Stimulated activated naive CD8-positive, alpha-beta T cell treated with anti-CD3 and anti-CD28 coated beads, Interleukin-15, Interleukin-2, amounts not matched to agents 100 ng/mL and 50 ng/mL, for 24 hours (primary cell): Measurements from ENCODE around the gene KRTCAP2.

Source experiments
- H3K27ac Mint-ChIP-seq: one replicate; pipeline ENCODE4 v1.8.0; 2021; ENCODE audit warnings: mild to moderate bottlenecking, mixed read lengths
- H3K27me3 Mint-ChIP-seq: one replicate; pipeline ENCODE4 v1.8.0; 2021; ENCODE audit warnings: mixed read lengths
- H3K36me3 Mint-ChIP-seq: one replicate; pipeline ENCODE4 v1.8.0; 2021; ENCODE audit warnings: low read depth, mixed read lengths
- H3K4me1 Mint-ChIP-seq: one replicate; pipeline ENCODE4 v1.8.0; 2021; ENCODE audit warnings: low read depth, mixed read lengths
- H3K4me3 Mint-ChIP-seq: one replicate; pipeline ENCODE4 v1.8.0; 2021; ENCODE audit warnings: mild to moderate bottlenecking, mixed read lengths
- H3K9me3 Mint-ChIP-seq: one replicate; pipeline ENCODE4 v1.8.0; 2021; ENCODE audit warnings: mixed read lengths

KRTCAP2 gene

DNA sequence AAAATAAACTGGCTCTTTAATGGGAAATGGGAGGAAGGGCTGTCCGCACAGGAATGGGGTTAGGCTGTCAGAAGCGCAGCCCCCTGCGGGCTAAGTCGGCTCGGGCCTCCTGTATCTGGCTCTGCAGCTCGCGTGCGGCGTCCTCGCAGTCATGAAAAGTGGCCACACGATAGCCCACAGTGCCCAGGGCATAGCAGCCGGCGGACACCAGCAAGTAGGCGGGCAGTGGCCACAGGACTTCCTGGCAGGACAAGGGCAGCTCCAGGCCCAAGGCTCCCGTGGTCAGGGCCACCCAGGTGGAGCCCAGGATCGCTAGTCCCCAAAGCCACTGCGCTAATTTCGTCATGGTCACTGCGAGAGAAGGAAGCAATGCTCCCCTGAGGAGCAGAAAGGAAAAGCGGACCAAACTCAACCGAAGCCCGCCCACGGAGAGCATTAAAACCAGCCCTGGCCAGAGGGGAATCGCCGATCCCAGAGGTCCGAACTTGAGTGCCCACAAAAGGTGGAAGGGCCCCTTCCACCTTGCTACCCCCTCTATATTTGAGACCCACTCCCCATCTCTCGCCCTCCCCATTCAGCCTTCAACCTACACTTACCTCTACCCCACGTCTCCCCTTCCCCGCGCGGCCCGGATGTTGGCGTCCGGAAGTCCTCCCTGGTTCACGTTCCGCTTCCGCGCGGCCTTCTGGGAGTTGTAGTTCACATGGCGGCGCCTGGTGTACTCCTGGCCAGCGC lies 33.0 kb downstream of the KRTCAP2 start, which contains the start of gene DPM3:
Gene DPM3, minus strand, starts transcription at position 637 of the 735 bp plus-strand sequence. Its CDS starts 291 bp downstream, at position 346.
- peak within 1 kb of the TSS; percentile 81 for H3K27ac Mint-ChIP-seq
- H3K27me3 Mint-ChIP-seq = no peaks in the 10 kb centered on the region
- H3K9me3 Mint-ChIP-seq = no peaks in the 10 kb centered on the region
- peaks cover 41% of the 10 kb centered on the region for H3K4me1 Mint-ChIP-seq
- H3K36me3 Mint-ChIP-seq = peaks cover 23% of the 10 kb centered on the region
- peak within 1 kb of the TSS; percentile 93 for H3K4me3 Mint-ChIP-seq

DNA sequence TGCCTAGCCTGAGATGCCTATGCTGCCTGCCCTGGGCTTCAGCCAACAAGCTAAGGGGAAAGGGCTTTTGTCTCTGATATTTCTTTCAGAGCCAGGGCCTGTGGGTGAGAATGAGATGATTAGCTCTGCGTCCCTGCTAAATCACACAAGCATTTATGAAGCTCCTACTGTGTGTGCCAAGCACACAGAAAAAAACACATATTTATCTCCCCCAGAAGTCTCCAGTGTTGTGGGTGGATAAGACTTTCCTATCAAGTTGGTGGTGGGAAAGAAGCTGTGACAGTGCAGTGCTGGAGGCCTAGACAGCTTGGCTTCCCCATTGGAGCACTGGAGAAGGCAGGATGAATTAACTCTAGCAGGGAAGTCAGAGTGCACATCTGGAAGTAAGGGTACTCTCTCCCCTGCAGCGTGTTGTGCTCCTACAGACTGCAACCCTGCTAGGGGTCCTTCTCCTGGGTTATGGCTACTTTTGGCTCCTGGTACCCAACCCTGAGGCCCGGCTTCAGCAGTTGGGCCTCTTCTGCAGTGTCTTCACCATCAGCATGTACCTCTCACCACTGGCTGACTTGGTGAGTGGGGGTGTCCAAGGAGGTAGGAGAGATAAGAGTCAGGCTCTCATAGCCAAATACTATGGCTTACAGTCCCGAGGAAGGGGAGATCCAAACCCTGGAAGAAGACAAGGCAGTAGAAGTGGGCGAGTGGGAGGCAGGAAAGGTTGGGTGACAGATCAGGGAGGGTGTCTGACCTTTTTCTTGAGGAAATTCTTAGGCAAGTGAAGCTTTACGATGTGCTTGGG lies 35.8 kb downstream of the KRTCAP2 start:
- no peaks in the 10 kb centered on the region for H3K9me3 Mint-ChIP-seq
- peaks cover 49% of the 10 kb centered on the region for H3K4me1 Mint-ChIP-seq
- H3K4me3 Mint-ChIP-seq = peak overlapping the region; percentile 93
- H3K36me3 Mint-ChIP-seq = peaks cover 23% of the 10 kb centered on the region
- H3K27ac Mint-ChIP-seq = peak overlapping the region; percentile 100
- H3K27me3 Mint-ChIP-seq = no peaks in the 10 kb centered on the region

DNA sequence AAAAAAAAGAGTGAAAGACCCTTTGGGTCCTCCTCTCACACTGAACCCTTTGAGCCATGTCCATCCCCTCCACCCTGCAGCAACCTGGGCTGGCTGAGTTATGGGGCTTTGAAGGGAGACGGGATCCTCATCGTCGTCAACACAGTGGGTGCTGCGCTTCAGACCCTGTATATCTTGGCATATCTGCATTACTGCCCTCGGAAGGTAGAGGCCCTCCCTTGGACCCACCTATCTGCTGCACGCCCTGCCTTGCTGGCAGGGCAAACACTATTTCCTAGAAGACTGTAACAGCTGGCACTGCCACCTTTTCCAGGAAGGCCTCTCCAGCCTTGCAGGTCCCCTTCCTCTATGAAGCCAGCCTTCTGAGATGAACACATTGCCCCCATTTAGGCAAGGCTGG lies 36.4 kb downstream of the KRTCAP2 start:
- peak overlapping the region; percentile 100 for H3K27ac Mint-ChIP-seq
- H3K27me3 Mint-ChIP-seq = no peaks in the 10 kb centered on the region
- no peaks in the 10 kb centered on the region for H3K9me3 Mint-ChIP-seq
- peaks cover 23% of the 10 kb centered on the region for H3K36me3 Mint-ChIP-seq
- peak overlapping the region; percentile 93 for H3K4me3 Mint-ChIP-seq
- H3K4me1 Mint-ChIP-seq = peaks cover 49% of the 10 kb centered on the region

DNA sequence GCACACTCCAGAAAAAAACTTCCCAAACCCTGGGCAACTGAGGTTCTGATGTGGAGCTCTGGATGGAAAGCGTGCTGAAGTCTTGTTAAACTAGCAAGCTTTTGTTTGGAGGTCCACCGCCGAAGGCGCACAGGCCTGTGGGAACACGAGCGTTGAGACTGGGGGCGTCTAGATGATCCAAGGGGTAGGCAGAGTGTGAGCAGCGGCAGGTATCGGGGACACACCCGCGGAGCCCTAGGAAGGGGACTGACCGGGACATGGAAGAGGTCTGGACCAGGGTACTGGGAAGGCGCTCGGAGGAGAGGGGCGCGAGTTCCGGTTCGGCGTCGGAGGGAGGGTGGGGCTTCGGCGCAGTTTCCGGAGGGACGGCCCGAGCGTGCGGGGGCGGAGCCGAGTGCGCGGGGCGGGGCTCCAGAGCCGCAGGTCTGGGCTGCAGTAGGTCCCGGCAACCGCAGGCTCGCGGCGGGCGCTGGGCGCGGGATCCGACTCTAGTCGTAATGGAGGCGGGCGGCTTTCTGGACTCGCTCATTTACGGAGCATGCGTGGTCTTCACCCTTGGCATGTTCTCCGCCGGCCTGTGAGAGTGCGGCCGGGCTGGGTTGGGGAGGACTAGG lies 37.6 kb downstream of the KRTCAP2 start, which contains the start of gene SLC50A1:
Gene SLC50A1, plus strand, starts transcription at position 438 of the 614 bp plus-strand sequence. Its CDS starts 60 bp downstream, at position 498.
- H3K4me1 Mint-ChIP-seq = peaks cover 47% of the 10 kb centered on the region

DNA sequence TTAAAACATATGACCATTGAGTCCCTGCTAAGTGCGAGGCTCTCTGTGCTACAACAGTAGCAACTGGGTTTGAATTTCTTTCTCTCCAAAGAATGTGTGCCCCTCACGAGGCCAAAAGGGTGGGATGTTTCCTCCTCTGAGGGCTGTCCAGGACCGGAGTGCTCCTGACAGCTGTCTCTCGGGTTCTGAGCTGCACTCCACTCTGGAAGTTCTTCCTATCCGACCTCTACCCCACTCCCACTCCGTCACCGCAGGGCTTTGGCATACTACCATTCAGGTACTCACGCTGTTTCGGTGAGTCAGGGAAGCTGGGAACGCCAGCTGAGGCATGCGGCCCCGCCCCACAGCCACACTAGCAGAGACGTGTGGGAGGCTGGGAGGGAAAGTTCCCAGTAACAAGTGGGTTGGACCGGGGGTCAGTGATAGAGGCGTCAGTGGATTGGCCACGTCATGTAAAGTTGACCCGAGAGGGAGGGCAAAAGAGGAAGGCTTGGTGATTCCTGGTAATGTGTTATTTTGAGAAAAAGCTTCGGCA lies 38.2 kb downstream of the KRTCAP2 start:
- Mint-ChIP-seq H3K36me3 (peaks cover 23% of the 10 kb centered on the region), H3K4me1 (peaks cover 47% of the 10 kb centered on the region), H3K27me3 (no peaks in the 10 kb centered on the region), H3K27ac (peak overlapping the region; percentile 100), H3K9me3 (no peaks in the 10 kb centered on the region), H3K4me3 (peak overlapping the region; percentile 93)

More for the DNA sequence above, 37.6 kb downstream of the KRTCAP2 start, which contains the start of gene SLC50A1:
- Mint-ChIP-seq H3K9me3 (no peaks in the 10 kb centered on the region), H3K4me3 (peak within 1 kb of the TSS; percentile 93), H3K36me3 (peaks cover 23% of the 10 kb centered on the region), H3K27ac (peak within 1 kb of the TSS; percentile 100), H3K27me3 (no peaks in the 10 kb centered on the region)

DNA sequence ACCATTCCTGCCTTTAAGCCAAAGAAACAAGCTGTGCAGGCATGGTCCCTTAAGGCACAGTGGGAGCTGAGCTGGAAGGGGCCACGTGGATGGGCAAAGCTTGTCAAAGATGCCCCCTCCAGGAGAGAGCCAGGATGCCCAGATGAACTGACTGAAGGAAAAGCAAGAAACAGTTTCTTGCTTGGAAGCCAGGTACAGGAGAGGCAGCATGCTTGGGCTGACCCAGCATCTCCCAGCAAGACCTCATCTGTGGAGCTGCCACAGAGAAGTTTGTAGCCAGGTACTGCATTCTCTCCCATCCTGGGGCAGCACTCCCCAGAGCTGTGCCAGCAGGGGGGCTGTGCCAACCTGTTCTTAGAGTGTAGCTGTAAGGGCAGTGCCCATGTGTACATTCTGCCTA lies 38.8 kb downstream of the KRTCAP2 start:
- Mint-ChIP-seq H3K9me3 (no peaks in the 10 kb centered on the region), H3K4me3 (peak overlapping the region; percentile 93), H3K36me3 (peaks cover 18% of the 10 kb centered on the region), H3K27ac (no peak overlapping the region), H3K4me1 (peaks cover 49% of the 10 kb centered on the region), H3K27me3 (no peaks in the 10 kb centered on the region)

DNA sequence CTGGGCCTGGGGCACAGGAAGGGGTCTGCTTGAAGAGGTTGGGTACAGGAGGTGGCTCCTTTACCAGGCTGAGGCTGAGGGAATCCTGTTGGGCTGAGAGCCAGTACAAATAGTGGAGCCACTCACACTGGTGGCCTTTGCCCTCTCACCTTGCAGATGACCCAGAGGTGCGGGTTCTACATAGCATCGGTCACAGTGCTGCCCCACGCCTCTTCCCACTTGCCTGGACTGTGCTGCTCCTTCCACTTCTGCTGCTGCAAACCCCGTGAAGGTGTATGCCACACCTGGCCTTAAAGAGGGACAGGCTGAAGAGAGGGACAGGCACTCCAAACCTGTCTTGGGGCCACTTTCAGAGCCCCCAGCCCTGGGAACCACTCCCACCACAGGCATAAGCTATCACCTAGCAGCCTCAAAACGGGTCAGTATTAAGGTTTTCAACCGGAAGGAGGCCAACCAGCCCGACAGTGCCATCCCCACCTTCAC lies 39.3 kb downstream of the KRTCAP2 start:
- no peaks in the 10 kb centered on the region for H3K9me3 Mint-ChIP-seq
- H3K27me3 Mint-ChIP-seq = no peaks in the 10 kb centered on the region
- H3K36me3 Mint-ChIP-seq = peaks cover 17% of the 10 kb centered on the region
- peaks cover 51% of the 10 kb centered on the region for H3K4me1 Mint-ChIP-seq
- H3K27ac Mint-ChIP-seq = no peak overlapping the region
- H3K4me3 Mint-ChIP-seq = no peak overlapping the region

DNA sequence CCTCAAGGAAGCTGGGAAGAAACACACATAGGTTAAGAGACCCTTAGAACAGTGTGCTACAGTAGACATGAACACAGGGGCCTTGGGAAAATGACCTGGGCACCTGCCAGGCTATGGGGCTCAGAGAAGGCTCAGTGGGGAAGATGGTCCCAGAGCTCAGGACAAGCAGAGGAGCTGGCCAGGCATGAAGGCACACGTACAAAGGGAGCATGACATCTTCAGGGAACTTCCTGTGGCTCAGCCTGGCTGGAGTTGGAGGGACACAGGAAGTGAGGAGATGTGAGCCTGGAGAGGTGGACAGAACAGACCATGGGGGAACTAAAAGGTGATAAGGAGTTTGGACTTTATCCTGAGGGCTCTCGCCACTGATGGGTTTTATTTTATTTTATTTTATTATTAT lies 41.2 kb downstream of the KRTCAP2 start:
- Mint-ChIP-seq H3K27ac (no peak overlapping the region), H3K4me1 (peaks cover 50% of the 10 kb centered on the region), H3K4me3 (no peak overlapping the region), H3K36me3 (no peaks in the 10 kb centered on the region), H3K27me3 (peaks cover 14% of the 10 kb centered on the region), H3K9me3 (no peaks in the 10 kb centered on the region)

DNA sequence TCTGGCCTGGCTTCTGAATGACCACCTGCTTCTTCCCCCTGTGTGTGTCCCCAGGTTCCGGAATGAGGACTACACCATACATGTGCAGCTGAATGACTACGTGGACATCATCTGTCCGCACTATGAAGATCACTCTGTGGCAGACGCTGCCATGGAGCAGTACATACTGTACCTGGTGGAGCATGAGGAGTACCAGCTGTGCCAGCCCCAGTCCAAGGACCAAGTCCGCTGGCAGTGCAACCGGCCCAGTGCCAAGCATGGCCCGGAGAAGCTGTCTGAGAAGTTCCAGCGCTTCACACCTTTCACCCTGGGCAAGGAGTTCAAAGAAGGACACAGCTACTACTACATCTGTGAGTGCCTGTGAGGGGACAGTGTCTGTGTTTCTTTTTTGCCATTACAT lies 41.8 kb downstream of the KRTCAP2 start:
- Mint-ChIP-seq H3K27ac (no peak overlapping the region), H3K4me3 (no peak overlapping the region), H3K9me3 (no peaks in the 10 kb centered on the region), H3K36me3 (no peaks in the 10 kb centered on the region), H3K4me1 (peaks cover 48% of the 10 kb centered on the region), H3K27me3 (peaks cover 16% of the 10 kb centered on the region)

DNA sequence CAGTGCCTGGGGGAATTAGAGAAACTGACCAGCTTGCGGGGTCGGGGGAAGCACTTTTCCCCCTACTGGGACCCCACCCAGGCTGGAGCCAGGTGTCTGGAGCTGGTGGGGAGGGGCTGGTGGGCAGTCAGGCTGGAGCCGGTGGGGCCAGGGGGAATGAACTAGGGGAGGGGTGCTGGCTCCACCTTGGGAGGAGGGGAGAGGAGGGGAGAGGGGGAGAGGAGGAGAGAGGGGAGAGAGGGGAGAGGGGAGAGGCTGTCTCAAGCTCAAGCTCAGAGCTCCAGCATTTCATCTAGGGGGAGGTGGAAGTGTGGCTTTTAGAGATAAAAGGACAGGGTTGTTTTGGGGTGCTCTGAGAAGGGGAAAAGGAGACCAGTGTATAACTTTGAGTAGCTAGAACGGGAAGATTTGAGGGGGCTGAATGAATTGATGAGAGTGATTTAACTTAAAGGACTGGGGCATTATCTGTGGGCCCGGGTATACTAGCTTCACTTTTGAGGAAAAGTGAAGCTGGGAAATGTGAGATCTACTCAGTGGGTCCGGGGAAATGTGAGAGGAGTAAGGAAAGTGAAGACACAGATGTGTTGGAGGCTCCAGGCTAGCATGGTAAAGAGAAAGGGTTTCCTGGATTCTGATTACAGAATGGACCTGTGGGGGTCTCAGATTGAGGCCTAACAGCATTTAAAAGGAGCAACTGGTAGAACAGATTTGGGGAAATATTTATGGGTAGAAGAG lies 42.7 kb downstream of the KRTCAP2 start:
- Mint-ChIP-seq H3K27me3 (peaks cover 16% of the 10 kb centered on the region), H3K9me3 (no peaks in the 10 kb centered on the region), H3K4me1 (peaks cover 47% of the 10 kb centered on the region), H3K4me3 (no peak overlapping the region), H3K27ac (no peak overlapping the region), H3K36me3 (no peaks in the 10 kb centered on the region)

DNA sequence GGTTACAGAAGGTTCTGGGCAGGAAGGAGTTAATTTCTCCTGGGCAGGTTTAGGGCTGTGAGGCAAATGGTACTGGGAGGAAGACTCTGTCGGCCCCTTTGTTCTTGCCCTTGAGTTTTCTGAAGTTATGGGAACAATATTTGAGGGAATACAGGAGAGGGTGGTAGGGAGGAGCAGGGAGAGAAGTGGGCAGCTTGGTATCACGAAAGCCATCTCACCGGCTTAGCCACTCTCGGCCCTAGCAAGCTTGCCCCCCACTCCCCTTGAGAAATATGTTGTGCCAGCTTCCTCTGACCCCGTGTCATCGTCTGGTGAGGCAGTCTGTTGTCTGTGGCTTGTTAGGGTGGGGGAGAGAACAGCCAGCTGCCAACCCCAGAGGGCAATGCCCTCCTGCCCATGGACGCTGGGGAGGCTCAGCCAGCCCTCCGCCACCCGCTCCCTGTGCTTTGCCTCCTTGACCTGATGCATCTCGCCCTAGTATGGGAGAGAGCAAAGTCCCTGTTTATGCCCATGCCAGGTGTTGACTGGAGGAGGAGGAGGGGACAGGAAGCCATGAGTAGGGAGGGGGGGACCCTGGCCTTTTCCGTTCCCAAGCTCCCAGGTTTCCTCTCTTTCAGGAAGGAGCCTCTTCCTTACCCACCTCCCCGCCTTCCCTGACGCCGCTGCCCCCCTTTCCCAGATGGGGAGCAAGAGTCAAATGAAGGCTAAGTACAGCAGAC lies 44.2 kb downstream of the KRTCAP2 start:
- Mint-ChIP-seq H3K27me3 (peaks cover 16% of the 10 kb centered on the region), H3K4me1 (peaks cover 36% of the 10 kb centered on the region), H3K27ac (peak overlapping the region; percentile 36), H3K9me3 (no peaks in the 10 kb centered on the region), H3K4me3 (peak overlapping the region; percentile 75), H3K36me3 (no peaks in the 10 kb centered on the region)

DNA sequence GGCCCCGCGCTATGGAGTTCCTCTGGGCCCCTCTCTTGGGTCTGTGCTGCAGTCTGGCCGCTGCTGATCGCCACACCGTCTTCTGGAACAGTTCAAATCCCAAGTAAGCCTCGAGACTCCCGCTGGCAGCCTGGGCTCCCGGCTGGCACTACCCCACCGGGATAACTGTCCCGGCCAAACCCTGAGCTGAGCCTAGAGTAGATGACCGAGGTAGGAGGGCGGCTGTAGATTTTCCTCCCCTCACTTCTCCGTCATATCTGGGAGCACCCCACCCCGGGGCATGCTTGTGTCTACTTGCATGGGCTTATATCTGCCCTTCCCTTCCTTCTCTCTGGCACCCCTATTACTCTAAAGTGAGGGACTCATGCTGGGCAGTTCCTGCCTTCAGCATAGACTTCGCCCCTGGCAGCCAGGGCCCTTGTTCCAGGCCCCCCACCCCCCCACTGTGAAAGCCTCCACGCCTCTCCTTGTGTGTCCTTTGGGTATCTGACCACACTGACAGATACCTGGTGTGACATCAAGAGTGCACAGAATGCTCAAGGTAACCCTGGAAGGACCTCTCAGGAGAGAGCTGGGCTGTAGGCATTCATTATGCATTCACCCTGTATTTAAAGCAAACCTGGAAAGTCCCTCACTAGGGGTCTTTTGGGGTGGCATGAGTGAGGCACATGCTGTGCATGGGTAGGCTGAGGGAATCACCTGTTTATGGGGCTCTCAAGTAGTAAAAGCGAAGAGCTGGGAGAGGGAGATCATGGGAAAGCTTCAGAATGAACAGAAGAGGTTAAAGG lies 44.9 kb downstream of the KRTCAP2 start:
- Mint-ChIP-seq H3K4me3 (peak overlapping the region; percentile 75), H3K27me3 (peaks cover 16% of the 10 kb centered on the region), H3K27ac (peak overlapping the region; percentile 36), H3K36me3 (no peaks in the 10 kb centered on the region), H3K4me1 (peaks cover 36% of the 10 kb centered on the region), H3K9me3 (no peaks in the 10 kb centered on the region)
